ENCODE data around the gene EPHA2. TPM values are rescaled to one million over a fixed set of nuclear protein-coding genes. Genes with fewer than 3 reads are reported as not detected.

Gene EPHA2
- total and polyA plus RNA-seq, 12 donors = 0.83 to 49.5 (median 14.8) TPM

DNA sequence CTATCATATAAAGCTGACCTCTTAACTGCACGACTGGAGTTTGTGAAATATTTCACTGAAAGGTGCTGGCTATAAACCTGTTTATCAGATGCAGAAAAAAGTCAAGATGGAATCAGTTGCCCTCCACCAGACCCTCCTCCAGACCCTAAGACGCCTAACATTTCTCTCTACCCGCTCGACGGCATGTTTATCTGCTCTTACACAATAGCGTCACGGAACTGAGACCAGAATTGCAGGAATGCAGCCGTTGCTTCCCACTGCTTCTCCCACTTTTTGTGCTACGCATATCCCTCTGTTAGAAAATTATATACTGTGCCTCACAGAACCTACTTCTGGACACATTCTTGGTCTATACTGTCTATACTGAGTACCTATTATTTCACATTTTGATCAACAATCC is 54.2 kb downstream of the EPHA2 start:
- no peaks in the 10 kb centered on the region for H3K4me1 ChIP-seq (replicated peaks in 1 of 2)
- H3K9me3 ChIP-seq (replicated peaks in 1 of 3) = no peaks in the 10 kb centered on the region
- TF ChIP-seq, protein P1, sequence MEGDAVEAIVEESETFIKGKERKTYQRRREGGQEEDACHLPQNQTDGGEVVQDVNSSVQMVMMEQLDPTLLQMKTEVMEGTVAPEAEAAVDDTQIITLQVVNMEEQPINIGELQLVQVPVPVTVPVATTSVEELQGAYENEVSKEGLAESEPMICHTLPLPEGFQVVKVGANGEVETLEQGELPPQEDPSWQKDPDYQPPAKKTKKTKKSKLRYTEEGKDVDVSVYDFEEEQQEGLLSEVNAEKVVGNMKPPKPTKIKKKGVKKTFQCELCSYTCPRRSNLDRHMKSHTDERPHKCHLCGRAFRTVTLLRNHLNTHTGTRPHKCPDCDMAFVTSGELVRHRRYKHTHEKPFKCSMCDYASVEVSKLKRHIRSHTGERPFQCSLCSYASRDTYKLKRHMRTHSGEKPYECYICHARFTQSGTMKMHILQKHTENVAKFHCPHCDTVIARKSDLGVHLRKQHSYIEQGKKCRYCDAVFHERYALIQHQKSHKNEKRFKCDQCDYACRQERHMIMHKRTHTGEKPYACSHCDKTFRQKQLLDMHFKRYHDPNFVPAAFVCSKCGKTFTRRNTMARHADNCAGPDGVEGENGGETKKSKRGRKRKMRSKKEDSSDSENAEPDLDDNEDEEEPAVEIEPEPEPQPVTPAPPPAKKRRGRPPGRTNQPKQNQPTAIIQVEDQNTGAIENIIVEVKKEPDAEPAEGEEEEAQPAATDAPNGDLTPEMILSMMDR (IDR thresholded peaks at IDR 0.05) = no peak
- TF ChIP-seq POLR2A (IDR thresholded peaks at IDR 0.05) = no peak
- no peak overlapping the region for H3K27ac ChIP-seq
- no peaks in the 10 kb centered on the region for H3K36me3 ChIP-seq (replicated peaks in 1 of 2)
- no peak overlapping the region for H3K4me3 ChIP-seq
- intact Hi-C loops (cut with DNase I) = no loop called here
- WGBS, 4 donors = 72 to 81% (median 76%) methylated on average over 9 of the region's 9 CpGs
- no peaks in the 10 kb centered on the region for H3K27me3 ChIP-seq
- DNase-seq = no peak

DNA sequence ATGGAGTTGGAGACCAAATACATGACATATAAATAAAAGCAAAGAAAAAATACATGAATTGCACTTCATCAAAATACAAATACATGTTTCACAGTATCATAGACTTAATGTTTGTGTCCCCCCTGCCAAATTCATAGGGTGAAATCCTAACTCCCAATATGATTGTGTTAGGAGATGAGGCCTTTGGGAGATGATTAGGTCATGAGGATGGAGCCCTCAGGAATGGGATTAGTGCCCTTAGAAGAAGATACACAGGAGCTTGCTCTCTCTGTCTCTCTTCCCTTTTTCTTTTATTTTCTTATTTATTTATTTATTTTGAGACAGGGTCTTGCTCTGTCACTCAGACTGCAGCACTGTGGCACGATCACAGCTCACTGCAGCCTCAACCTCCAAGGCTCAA is 56.5 kb downstream of the EPHA2 start:
- H3K4me1 ChIP-seq (replicated peaks in 1 of 2) = no peaks in the 10 kb centered on the region
- TF ChIP-seq, protein P1 (IDR thresholded peaks at IDR 0.05) = no peak
- no peak for TF ChIP-seq POLR2A (IDR thresholded peaks at IDR 0.05)
- H3K4me3 ChIP-seq = no peak overlapping the region
- no peaks in the 10 kb centered on the region for H3K27me3 ChIP-seq
- DNase-seq = no peak
- H3K9me3 ChIP-seq (replicated peaks in 1 of 3) = no peaks in the 10 kb centered on the region
- intact Hi-C loops (cut with DNase I) = no loop called here
- no peak overlapping the region for H3K27ac ChIP-seq
- no peaks in the 10 kb centered on the region for H3K36me3 ChIP-seq (replicated peaks in 1 of 2)
- WGBS, 4 donors = 93 to 100% (median 99%) methylated on average over 1 of the region's 1 CpG

DNA sequence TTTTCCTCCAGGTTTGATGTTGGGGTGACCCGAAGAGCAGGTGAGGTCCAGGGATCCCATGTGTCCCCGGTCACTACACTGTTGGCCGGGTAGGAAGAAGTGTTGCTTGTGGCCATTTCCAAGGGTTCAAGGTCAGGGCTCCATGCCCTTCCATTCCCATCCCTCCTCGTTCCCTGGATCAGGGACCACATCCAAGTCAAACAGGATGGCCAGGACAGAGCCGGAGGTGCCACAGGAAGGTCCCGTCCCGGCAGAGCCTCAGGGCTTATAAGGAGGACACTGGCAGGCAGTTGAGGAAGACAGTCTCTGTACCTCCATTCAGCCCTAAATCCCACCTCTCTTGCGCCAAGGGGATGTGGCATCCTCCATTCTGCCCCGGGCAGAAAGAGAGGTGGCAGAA is 60.4 kb downstream of the EPHA2 start:
- TF ChIP-seq POLR2A (IDR thresholded peaks at IDR 0.05) = no peak
- TF ChIP-seq, protein P1 (IDR thresholded peaks at IDR 0.05) = no peak
- DNase-seq = no peak

DNA sequence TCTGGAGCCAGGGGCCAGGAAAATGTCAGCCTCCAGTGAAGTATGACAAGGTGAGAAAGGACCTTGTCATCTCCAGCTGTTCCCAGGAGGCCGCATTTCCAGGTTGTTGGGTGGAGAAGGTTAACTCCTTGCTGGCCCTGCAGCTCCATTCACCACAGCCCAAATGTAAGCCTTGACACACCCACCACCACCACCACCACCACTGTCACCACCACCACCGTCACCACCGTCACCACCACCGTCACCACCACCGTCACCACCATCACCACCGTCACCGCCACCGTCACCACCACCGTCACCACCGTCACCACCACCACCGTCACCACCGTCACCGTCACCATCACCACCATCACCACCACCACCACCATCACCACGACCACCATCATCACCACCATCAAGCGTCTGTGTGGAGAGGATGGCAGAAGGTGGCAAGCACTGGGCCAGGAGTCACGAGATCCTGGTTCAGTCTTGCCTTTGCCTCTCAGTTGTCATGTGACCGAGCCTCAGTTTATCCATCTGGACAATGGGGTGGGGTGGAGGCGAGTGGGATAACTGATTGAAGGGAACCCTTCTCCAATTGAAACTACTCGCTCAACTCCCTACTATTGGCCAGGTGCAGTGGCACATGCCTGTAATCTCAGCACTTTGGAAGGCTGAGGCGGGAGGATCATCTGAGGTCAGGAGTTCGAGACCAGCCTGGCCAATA is 61.3 kb downstream of the EPHA2 start:
- H3K4me1 ChIP-seq (replicated peaks in 1 of 2) = no peaks in the 10 kb centered on the region
- H3K27ac ChIP-seq = no peak overlapping the region
- no peaks in the 10 kb centered on the region for H3K27me3 ChIP-seq
- no peaks in the 10 kb centered on the region for H3K36me3 ChIP-seq (replicated peaks in 1 of 2)
- intact Hi-C loops (cut with DNase I) = no loop called here
- H3K9me3 ChIP-seq (replicated peaks in 1 of 3) = no peaks in the 10 kb centered on the region
- H3K4me3 ChIP-seq = no peak overlapping the region
- WGBS, 4 donors = 91 to 96% (median 93%) methylated on average over 20 to 21 of the region's 21 CpGs
- DNase-seq = no peak
- TF ChIP-seq, protein P1 (IDR thresholded peaks at IDR 0.05) = no peak
- no peak for TF ChIP-seq POLR2A (IDR thresholded peaks at IDR 0.05)

More for the DNA sequence above, 60.4 kb downstream of the EPHA2 start:
- no peaks in the 10 kb centered on the region for H3K27me3 ChIP-seq
- H3K4me1 ChIP-seq (replicated peaks in 1 of 2) = no peaks in the 10 kb centered on the region
- no peaks in the 10 kb centered on the region for H3K9me3 ChIP-seq (replicated peaks in 1 of 3)
- H3K27ac ChIP-seq = no peak overlapping the region
- WGBS, 4 donors = 46 to 60% (median 55%) methylated on average over 8 to 9 of the region's 9 CpGs
- no peaks in the 10 kb centered on the region for H3K36me3 ChIP-seq (replicated peaks in 1 of 2)
- H3K4me3 ChIP-seq = no peak overlapping the region
- intact Hi-C loops (cut with DNase I) = no loop called here

All from adrenal gland (tissue), 12 donors.